Muscle of leg (tissue), 11 donors: ENCODE data around the gene MLST8. TPM values are rescaled to one million over a fixed set of nuclear protein-coding genes. Genes with fewer than 3 reads are reported as not detected.
"Not testable (repeated sequence)": the region's sequence is repeated elsewhere in the genome, so short reads cannot be mapped to it uniquely, and the experiment has no call there.

Experiments
- DNase-seq: peaks from one replicate; pipeline ENCODE4 v3.0.0; 2013
- H3K27ac ChIP-seq: one replicate; pipeline ENCODE4 v1.5.1; 2013; ENCODE audit warnings: mild to moderate bottlenecking, low read length, control low read depth
- H3K27me3 ChIP-seq: one replicate; pipeline ENCODE4 v1.6.1; 2013; ENCODE audit warnings: low read length; ENCODE audit not compliant: control insufficient read depth, insufficient read depth
- H3K36me3 ChIP-seq: one replicate; pipeline ENCODE4 v1.6.1; 2013; ENCODE audit warnings: low read length; ENCODE audit not compliant: control insufficient read depth, insufficient read depth
- H3K4me1 ChIP-seq: one replicate; pipeline ENCODE4 v1.6.1; 2013; ENCODE audit warnings: low read length; ENCODE audit not compliant: control insufficient read depth, insufficient read depth
- H3K4me3 ChIP-seq: one replicate; pipeline ENCODE4 v1.5.1; 2013; ENCODE audit warnings: low read length, control low read depth
- H3K9me3 ChIP-seq: replicated peaks from 2 replicates; pipeline ENCODE4 v1.6.1; 2013; ENCODE audit warnings: low read depth, low read length; ENCODE audit not compliant: control insufficient read depth
- WGBS: methylation state at CpG from one replicate; pipeline ENCODE4 v1.1.5; 2013; ENCODE audit warnings: missing lambda C conversion rate; ENCODE audit not compliant: insufficient coverage; 5-methylcytosine and 5-hydroxymethylcytosine counted together
- polyA plus RNA-seq, 8 donors: library from polyadenylated mRNA; unstranded; fragments of 120-200 nt; gene quantifications; one replicate each; pipeline versions ENCODE4 v1.2.1 to v1.2.3, GENCODE V29; 2013; ENCODE audit warnings: inconsistent platforms in 1 of 8, low replicate concordance in 1 of 8; ENCODE audit not compliant: insufficient read length in 8 of 8, insufficient read depth in 1 of 8
- total RNA-seq: library from RNA; stranded (reverse); fragments of 120-200 nt; gene quantifications from one replicate; pipeline ENCODE4 v1.2.4, GENCODE V29; 2013

MLST8 gene
- total and polyA plus RNA-seq, 9 donors = 13.7 to 38.2 (median 33.5) TPM

DNA sequence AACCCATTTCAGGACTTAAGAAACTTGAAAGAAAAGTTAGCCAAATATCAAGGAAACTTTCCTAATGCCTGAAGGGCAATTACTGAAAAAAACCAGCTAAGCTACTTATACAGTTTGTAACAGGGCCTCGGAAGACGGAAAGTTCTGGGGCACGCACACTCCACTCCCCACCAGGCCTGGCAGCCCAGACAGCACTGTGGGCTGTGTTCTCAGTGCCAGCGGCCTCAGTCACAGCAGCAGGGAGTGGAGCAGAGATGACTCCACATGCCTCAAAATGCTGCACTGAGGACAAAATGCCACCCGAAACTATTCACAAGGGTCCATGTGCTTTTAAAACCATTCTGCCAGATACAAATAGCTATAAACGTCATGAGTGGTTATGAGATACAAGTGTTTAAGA lies 52.5 kb downstream of the MLST8 start:
- peaks cover 77% of the 10 kb centered on the region for H3K36me3 ChIP-seq
- no peaks in the 10 kb centered on the region for H3K4me1 ChIP-seq
- H3K27me3 ChIP-seq = no peaks in the 10 kb centered on the region
- no peak overlapping the region for H3K4me3 ChIP-seq
- H3K27ac ChIP-seq = no peak overlapping the region
- WGBS = 97% methylated on average over 4 of the region's 6 CpGs
- H3K9me3 ChIP-seq = no peaks in the 10 kb centered on the region
- no peak for DNase-seq

DNA sequence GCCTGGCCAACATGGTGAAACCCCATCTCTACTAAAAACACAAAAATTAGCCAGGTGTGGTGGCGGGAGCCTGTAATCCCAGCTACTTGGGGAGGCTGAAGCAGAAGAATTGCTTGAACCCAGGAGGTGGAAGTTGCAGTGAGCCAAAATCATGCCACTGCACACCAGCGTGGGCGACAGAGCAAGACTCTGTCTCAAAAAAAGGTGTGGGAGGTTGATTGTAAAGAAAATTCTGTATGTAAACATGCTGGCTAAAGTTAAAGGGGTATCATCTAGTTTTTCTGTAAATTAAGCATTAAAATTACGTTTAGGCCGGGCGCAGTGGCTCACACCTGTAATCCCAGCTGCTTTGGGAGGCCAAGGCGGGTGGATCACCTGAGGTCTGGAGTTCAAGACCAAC lies 53.3 kb downstream of the MLST8 start:
- H3K9me3 ChIP-seq, H3K27ac ChIP-seq, H3K27me3 ChIP-seq, DNase-seq, H3K4me1 ChIP-seq, H3K4me3 ChIP-seq: not testable (repeated sequence)
- H3K36me3 ChIP-seq = peaks cover 78% of the 10 kb centered on the region
- WGBS = 95% methylated on average over 6 of the region's 7 CpGs

Other genes starting within 250 kb of the MLST8 start
- 142 TPM for gene NDUFB10, start 245.9 kb upstream of the MLST8 start, total RNA-seq
- gene NDUFB10, start 245.9 kb upstream of the MLST8 start, polyA plus RNA-seq = 100 to 1,000 TPM in 7 of 8 donors, 10 to 100 TPM in 1; 95.4 to 162 (median 128) TPM
- gene RPS2, start 240.6 kb upstream of the MLST8 start, total RNA-seq = 2,334 TPM
- gene RPS2, start 240.6 kb upstream of the MLST8 start, polyA plus RNA-seq = 1,000 to 10,000 TPM; 3,011 to 3,712 (median 3,485) TPM
- gene RNF151, start 238.6 kb upstream of the MLST8 start, total RNA-seq = not detected
- gene RNF151, start 238.6 kb upstream of the MLST8 start, polyA plus RNA-seq = not detected
- 23.9 TPM for gene TBL3, start 233.4 kb upstream of the MLST8 start, total RNA-seq
- gene TBL3, start 233.4 kb upstream of the MLST8 start, polyA plus RNA-seq = 10 to 100 TPM; 27.9 to 32.9 (median 30.6) TPM
- 0.89 TPM for gene NOXO1, start 224.0 kb upstream of the MLST8 start, total RNA-seq
- 1 to 10 TPM in 4 of 8 donors, under 1 TPM in 4; 0.29 to 1.7 (median 0.98) TPM for gene NOXO1, start 224.0 kb upstream of the MLST8 start, polyA plus RNA-seq
- 18.3 TPM for gene GFER, start 221.3 kb upstream of the MLST8 start, total RNA-seq
- gene GFER, start 221.3 kb upstream of the MLST8 start, polyA plus RNA-seq = 10 to 100 TPM; 14.7 to 23.8 (median 17.8) TPM
- 0.93 TPM for gene SYNGR3, start 215.5 kb upstream of the MLST8 start, total RNA-seq
- gene SYNGR3, start 215.5 kb upstream of the MLST8 start, polyA plus RNA-seq = 1 to 10 TPM in 6 of 8 donors, under 1 TPM in 2; 0.70 to 1.5 (median 1.2) TPM
- 6.6 TPM for gene ZNF598, start 195.6 kb upstream of the MLST8 start, total RNA-seq
- 10 to 100 TPM; 21.2 to 28.6 (median 23.6) TPM for gene ZNF598, start 195.6 kb upstream of the MLST8 start, polyA plus RNA-seq
- 0.80 TPM for gene NPW, start 185.7 kb upstream of the MLST8 start, total RNA-seq
- 1 to 10 TPM in 7 of 8 donors, under 1 TPM in 1; 0.57 to 5.4 (median 2.6) TPM for gene NPW, start 185.7 kb upstream of the MLST8 start, polyA plus RNA-seq
- 22.1 TPM for gene NHERF2, start 178.6 kb upstream of the MLST8 start, total RNA-seq
- gene NHERF2, start 178.6 kb upstream of the MLST8 start, polyA plus RNA-seq = 10 to 100 TPM; 34.5 to 60.6 (median 45.6) TPM
- gene NTHL1, start 157.6 kb upstream of the MLST8 start, total RNA-seq = 20.2 TPM
- 10 to 100 TPM; 11.5 to 18.1 (median 14.0) TPM for gene NTHL1, start 157.6 kb upstream of the MLST8 start, polyA plus RNA-seq
- gene TSC2, start 157.5 kb upstream of the MLST8 start, total RNA-seq = 31.8 TPM
- 100 to 1,000 TPM in 3 of 8 donors, 10 to 100 TPM in 5; 57.6 to 109 (median 84.6) TPM for gene TSC2, start 157.5 kb upstream of the MLST8 start, polyA plus RNA-seq
- 63.3 TPM for gene PKD1, start 69.6 kb upstream of the MLST8 start, total RNA-seq
- gene PKD1, start 69.6 kb upstream of the MLST8 start, polyA plus RNA-seq = 100 to 1,000 TPM; 120 to 183 (median 156) TPM
- gene RAB26, start 56.8 kb upstream of the MLST8 start, total RNA-seq = 0.40 TPM
- gene RAB26, start 56.8 kb upstream of the MLST8 start, polyA plus RNA-seq = 1 to 10 TPM in 4 of 8 donors, under 1 TPM in 4; 0.27 to 3.4 (median 0.86) TPM
- gene TRAF7, start 49.7 kb upstream of the MLST8 start, total RNA-seq = 29.0 TPM
- gene TRAF7, start 49.7 kb upstream of the MLST8 start, polyA plus RNA-seq = 10 to 100 TPM; 32.6 to 52.6 (median 47.6) TPM
- gene CASKIN1, start 8.8 kb upstream of the MLST8 start, total RNA-seq = 0.75 TPM
- 1 to 10 TPM in 7 of 8 donors, under 1 TPM in 1; 0.94 to 2.4 (median 1.9) TPM for gene CASKIN1, start 8.8 kb upstream of the MLST8 start, polyA plus RNA-seq
- 5.8 TPM for gene BRICD5, start 5.4 kb downstream of the MLST8 start, total RNA-seq
- gene BRICD5, start 5.4 kb downstream of the MLST8 start, polyA plus RNA-seq = 10 to 100 TPM in 2 of 8 donors, 1 to 10 TPM in 6; 3.9 to 11.0 (median 7.6) TPM
- 12.2 TPM for gene PGP, start 9.4 kb downstream of the MLST8 start, total RNA-seq
- 10 to 100 TPM; 11.8 to 18.1 (median 16.9) TPM for gene PGP, start 9.4 kb downstream of the MLST8 start, polyA plus RNA-seq
- gene E4F1, start 18.1 kb downstream of the MLST8 start, total RNA-seq = 18.6 TPM
- 10 to 100 TPM; 14.2 to 19.3 (median 17.3) TPM for gene E4F1, start 18.1 kb downstream of the MLST8 start, polyA plus RNA-seq
- gene DNASE1L2, start 31.0 kb downstream of the MLST8 start, total RNA-seq = 0.89 TPM
- gene DNASE1L2, start 31.0 kb downstream of the MLST8 start, polyA plus RNA-seq = 1 to 10 TPM in 1 of 8 donors, under 1 TPM in 7; 0.60 to 1.2 (median 0.84) TPM
- gene ECI1, start 46.1 kb downstream of the MLST8 start, total RNA-seq = 56.9 TPM
- 10 to 100 TPM; 44.4 to 81.7 (median 59.5) TPM for gene ECI1, start 46.1 kb downstream of the MLST8 start, polyA plus RNA-seq
- 80.7 TPM for gene RNPS1, start 62.7 kb downstream of the MLST8 start, total RNA-seq
- 100 to 1,000 TPM; 169 to 198 (median 188) TPM for gene RNPS1, start 62.7 kb downstream of the MLST8 start, polyA plus RNA-seq
- 7.5 TPM for gene ABCA3, start 135.3 kb downstream of the MLST8 start, total RNA-seq
- gene ABCA3, start 135.3 kb downstream of the MLST8 start, polyA plus RNA-seq = 10 to 100 TPM; 11.5 to 17.6 (median 15.9) TPM
- 7.3 TPM for gene CCNF, start 224.0 kb downstream of the MLST8 start, total RNA-seq
- 1 to 10 TPM; 5.3 to 9.1 (median 8.0) TPM for gene CCNF, start 224.0 kb downstream of the MLST8 start, polyA plus RNA-seq